Peyer's patch (tissue), 4 donors: ENCODE results near the gene OSCP1.

Experiments used
- CTCF ChIP-seq, 6 experiments: fragments of 450-650 bp in 4 of 6; fragments of 200-600 bp in 2 of 6; sonication (generic) in 1 of 6; IDR thresholded peaks; one replicate each; pipeline ENCODE4 v1.5.1; 2017 to 2019; ENCODE audit warnings: antibody characterized with exemption in 6 of 6, mild to moderate bottlenecking in 3 of 6, moderate library complexity in 1 of 6
- POLR2A ChIP-seq, 2 donors: fragments of 450-650 bp; IDR thresholded peaks; one replicate each; pipeline ENCODE4 v1.5.1; 2017; ENCODE audit warnings: antibody characterized with exemption in 2 of 2, mild to moderate bottlenecking in 2 of 2, moderate library complexity in 2 of 2

- TF ChIP-seq CTCF (IDR thresholded peaks at IDR 0.05) (no peak), POLR2A (IDR thresholded peaks at IDR 0.05) (no peak)
Observed at GRCh38 chr1:36415661-36416326, 34.5 kb downstream of the OSCP1 start.
